ENCODE data around the gene MAGEL2. TPM values are rescaled to one million over a fixed set of nuclear protein-coding genes. Genes with fewer than 3 reads are reported as not detected.

MAGEL2 gene
- total and polyA plus RNA-seq, 10 of the 15 experiments (the other 5 are each of a cell fraction or from before 2014, with no cell fraction given): not detected

DNA sequence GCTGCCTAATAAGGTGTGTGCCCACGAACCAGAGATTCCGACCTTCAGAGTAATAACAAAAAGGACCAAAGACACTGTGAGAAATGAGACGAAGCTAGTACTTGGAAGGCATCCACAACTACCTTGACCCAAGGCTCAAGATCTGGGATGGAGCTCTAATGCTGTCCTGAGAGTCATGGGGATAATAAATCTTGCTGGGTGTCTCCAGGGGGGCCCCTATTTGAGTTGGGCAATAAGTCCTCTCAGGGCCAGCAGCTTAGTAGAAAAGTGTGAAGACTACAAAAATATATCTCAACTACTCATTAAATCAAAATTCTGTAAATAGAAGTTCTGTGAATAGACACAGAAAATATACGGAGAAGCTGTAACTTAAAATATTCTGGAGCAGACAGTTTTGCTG lies 42.3 kb upstream of the MAGEL2 start (continued):
- TF ChIP-seq, protein P1, sequence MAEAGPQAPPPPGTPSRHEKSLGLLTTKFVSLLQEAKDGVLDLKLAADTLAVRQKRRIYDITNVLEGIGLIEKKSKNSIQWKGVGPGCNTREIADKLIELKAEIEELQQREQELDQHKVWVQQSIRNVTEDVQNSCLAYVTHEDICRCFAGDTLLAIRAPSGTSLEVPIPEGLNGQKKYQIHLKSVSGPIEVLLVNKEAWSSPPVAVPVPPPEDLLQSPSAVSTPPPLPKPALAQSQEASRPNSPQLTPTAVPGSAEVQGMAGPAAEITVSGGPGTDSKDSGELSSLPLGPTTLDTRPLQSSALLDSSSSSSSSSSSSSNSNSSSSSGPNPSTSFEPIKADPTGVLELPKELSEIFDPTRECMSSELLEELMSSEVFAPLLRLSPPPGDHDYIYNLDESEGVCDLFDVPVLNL (IDR thresholded peaks at IDR 0.05; ENCODE audit: low read depth, low read length): no peak
- TF ChIP-seq EZH2 (IDR thresholded peaks at IDR 0.05; ENCODE audit: borderline replicate concordance, control insufficient read depth, low read depth, low read length) (no peak), CBX3 (IDR thresholded peaks at IDR 0.05; ENCODE audit: borderline replicate concordance, low read depth) (no peak), STAT1 (conservative IDR thresholded peaks at IDR 0.05) (no peak), NR2C2 (IDR thresholded peaks at IDR 0.05; ENCODE audit: borderline replicate concordance, control insufficient read depth, insufficient read length, low read depth) (no peak), NFYB (IDR thresholded peaks at IDR 0.05; ENCODE audit: insufficient read depth, low read depth, low read length) (no peak), FOXM1 (IDR thresholded peaks at IDR 0.05; ENCODE audit: low read depth, low read length) (no peak)

DNA sequence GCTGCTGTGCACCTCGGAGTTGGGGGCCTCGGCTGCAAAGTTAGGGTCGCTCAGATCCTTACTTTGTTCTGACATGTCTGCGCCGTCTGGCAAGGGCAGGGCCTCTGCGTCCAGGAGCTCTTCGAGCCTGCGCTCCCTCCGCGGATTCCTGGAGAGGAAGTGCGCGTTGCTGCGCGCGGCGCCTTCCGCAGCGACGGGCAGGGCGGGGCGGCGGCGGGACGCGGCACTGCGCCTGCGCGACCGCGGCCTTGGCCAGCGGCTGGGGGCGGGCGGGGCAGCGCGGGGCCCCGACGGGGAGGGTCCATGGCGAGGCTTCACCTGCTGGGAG lies 39.4 kb upstream of the MAGEL2 start, which contains the start of gene NDN:
NDN (minus strand) TSS at position 163 of the 328 bp plus-strand sequence; CDS start at position 75, 88 bp downstream.
- Histone ChIP-seq H3K9ac (ENCODE audit: control insufficient read depth, insufficient read depth, low read length) (no peak within 1 kb of the TSS), H4K20me1 (ENCODE audit: control insufficient read depth, insufficient read depth) (no peaks in the 10 kb centered on the region), H3K4me2 (ENCODE audit: control insufficient read depth, insufficient read depth) (no peak within 1 kb of the TSS), H3K27me3 (replicated peaks in 1 of 2; ENCODE audit: control insufficient read depth in 2 of 2, insufficient read depth in 2 of 2, low read length in 1 of 2) (no peaks in the 10 kb centered on the region), H3K9me3 (replicated peaks; ENCODE audit: control insufficient read depth, insufficient read depth, low read length) (no peaks in the 10 kb centered on the region; the same call in 2 of the 3 replicates), H3K4me3 (no peak within 1 kb of the TSS), H3K79me2 (ENCODE audit: control insufficient read depth, insufficient read depth, low read length) (no peaks in the 10 kb centered on the region), H3K27ac (ENCODE audit: control insufficient read depth, insufficient read depth) (no peak within 1 kb of the TSS), H2AFZ (ENCODE audit: control insufficient read depth, low read depth, low read length) (no peak within 1 kb of the TSS), H3K4me1 (ENCODE audit: control insufficient read depth, insufficient read depth, low read length) (no peaks in the 10 kb centered on the region), H3K36me3 (ENCODE audit: control insufficient read depth in 2 of 2, insufficient read depth in 2 of 2, low read length in 1 of 2) (no peaks in the 10 kb centered on the region)
- no TSS peak for BruUV-seq (replicated peaks)
- DNase-seq (ENCODE audit: low read depth, low spot score): no peak
- ChIA-PET POLR2A (no interaction called here), CTCF (no interaction called here), SMC1A (ENCODE audit: uncharacterized antibody, unreplicated experiment) (no interaction called here), RAD21 (ENCODE audit: unreplicated experiment) (no interaction called here)
- in situ Hi-C loops (cut with MboI): no loop called here
- FAIRE-seq: no peak
- intact Hi-C loops (cut with micrococcal nuclease; ENCODE audit: unreplicated experiment): no loop called here
- WGBS (ENCODE audit: insufficient coverage, insufficient replicate concordance, low lambda C conversion rate, missing lambda C conversion rate): 72% methylated on average over 17 of the region's 38 CpGs
- no peak for ATAC-seq
- no peak for TF ChIP-seq BRCA1 (IDR thresholded peaks at IDR 0.05; ENCODE audit: low read depth, low read length)
- TF ChIP-seq ATF7 (IDR thresholded peaks at IDR 0.05; ENCODE audit: low read depth): no peak
- TF ChIP-seq ZNF384 (IDR thresholded peaks at IDR 0.05; ENCODE audit: borderline replicate concordance, low read depth, low read length): no peak
- TF ChIP-seq, protein P2, sequence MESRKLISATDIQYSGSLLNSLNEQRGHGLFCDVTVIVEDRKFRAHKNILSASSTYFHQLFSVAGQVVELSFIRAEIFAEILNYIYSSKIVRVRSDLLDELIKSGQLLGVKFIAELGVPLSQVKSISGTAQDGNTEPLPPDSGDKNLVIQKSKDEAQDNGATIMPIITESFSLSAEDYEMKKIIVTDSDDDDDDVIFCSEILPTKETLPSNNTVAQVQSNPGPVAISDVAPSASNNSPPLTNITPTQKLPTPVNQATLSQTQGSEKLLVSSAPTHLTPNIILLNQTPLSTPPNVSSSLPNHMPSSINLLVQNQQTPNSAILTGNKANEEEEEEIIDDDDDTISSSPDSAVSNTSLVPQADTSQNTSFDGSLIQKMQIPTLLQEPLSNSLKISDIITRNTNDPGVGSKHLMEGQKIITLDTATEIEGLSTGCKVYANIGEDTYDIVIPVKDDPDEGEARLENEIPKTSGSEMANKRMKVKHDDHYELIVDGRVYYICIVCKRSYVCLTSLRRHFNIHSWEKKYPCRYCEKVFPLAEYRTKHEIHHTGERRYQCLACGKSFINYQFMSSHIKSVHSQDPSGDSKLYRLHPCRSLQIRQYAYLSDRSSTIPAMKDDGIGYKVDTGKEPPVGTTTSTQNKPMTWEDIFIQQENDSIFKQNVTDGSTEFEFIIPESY (IDR thresholded peaks at IDR 0.05): no peak
- TF ChIP-seq SUPT20H (IDR thresholded peaks at IDR 0.05; ENCODE audit: borderline replicate concordance, control insufficient read depth, low read depth, low read length): no peak
- TF ChIP-seq, protein P3, sequence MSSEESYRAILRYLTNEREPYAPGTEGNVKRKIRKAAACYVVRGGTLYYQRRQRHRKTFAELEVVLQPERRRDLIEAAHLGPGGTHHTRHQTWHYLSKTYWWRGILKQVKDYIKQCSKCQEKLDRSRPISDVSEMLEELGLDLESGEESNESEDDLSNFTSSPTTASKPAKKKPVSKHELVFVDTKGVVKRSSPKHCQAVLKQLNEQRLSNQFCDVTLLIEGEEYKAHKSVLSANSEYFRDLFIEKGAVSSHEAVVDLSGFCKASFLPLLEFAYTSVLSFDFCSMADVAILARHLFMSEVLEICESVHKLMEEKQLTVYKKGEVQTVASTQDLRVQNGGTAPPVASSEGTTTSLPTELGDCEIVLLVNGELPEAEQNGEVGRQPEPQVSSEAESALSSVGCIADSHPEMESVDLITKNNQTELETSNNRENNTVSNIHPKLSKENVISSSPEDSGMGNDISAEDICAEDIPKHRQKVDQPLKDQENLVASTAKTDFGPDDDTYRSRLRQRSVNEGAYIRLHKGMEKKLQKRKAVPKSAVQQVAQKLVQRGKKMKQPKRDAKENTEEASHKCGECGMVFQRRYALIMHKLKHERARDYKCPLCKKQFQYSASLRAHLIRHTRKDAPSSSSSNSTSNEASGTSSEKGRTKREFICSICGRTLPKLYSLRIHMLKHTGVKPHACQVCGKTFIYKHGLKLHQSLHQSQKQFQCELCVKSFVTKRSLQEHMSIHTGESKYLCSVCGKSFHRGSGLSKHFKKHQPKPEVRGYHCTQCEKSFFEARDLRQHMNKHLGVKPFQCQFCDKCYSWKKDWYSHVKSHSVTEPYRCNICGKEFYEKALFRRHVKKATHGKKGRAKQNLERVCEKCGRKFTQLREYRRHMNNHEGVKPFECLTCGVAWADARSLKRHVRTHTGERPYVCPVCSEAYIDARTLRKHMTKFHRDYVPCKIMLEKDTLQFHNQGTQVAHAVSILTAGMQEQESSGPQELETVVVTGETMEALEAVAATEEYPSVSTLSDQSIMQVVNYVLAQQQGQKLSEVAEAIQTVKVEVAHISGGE (CRISPR knock-in tag; IDR thresholded peaks at IDR 0.05): no peak
- TF ChIP-seq, protein P4, sequence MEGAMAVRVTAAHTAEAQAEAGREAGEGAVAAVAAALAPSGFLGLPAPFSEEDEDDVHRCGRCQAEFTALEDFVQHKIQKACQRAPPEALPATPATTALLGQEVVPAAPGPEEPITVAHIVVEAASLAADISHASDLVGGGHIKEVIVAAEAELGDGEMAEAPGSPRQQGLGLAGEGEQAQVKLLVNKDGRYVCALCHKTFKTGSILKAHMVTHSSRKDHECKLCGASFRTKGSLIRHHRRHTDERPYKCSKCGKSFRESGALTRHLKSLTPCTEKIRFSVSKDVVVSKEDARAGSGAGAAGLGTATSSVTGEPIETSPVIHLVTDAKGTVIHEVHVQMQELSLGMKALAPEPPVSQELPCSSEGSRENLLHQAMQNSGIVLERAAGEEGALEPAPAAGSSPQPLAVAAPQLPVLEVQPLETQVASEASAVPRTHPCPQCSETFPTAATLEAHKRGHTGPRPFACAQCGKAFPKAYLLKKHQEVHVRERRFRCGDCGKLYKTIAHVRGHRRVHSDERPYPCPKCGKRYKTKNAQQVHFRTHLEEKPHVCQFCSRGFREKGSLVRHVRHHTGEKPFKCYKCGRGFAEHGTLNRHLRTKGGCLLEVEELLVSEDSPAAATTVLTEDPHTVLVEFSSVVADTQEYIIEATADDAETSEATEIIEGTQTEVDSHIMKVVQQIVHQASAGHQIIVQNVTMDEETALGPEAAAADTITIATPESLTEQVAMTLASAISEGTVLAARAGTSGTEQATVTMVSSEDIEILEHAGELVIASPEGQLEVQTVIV (IDR thresholded peaks at IDR 0.05; ENCODE audit: borderline replicate concordance, partially characterized antibody): no peak
- TF ChIP-seq POU2F2 (IDR thresholded peaks at IDR 0.05; ENCODE audit: borderline replicate concordance, low read depth, low read length): no peak

Measured in GM12878 (cell line).